ENCODE data around the gene GPR26. TPM values are rescaled to one million over a fixed set of nuclear protein-coding genes. Genes with fewer than 3 reads are reported as not detected.

Gene GPR26
- total RNA-seq (ENCODE audit: low replicate concordance), result under 0.01 TPM in 1 of 2 replicates, not detected in the other

- TF ChIP-seq, protein P1, sequence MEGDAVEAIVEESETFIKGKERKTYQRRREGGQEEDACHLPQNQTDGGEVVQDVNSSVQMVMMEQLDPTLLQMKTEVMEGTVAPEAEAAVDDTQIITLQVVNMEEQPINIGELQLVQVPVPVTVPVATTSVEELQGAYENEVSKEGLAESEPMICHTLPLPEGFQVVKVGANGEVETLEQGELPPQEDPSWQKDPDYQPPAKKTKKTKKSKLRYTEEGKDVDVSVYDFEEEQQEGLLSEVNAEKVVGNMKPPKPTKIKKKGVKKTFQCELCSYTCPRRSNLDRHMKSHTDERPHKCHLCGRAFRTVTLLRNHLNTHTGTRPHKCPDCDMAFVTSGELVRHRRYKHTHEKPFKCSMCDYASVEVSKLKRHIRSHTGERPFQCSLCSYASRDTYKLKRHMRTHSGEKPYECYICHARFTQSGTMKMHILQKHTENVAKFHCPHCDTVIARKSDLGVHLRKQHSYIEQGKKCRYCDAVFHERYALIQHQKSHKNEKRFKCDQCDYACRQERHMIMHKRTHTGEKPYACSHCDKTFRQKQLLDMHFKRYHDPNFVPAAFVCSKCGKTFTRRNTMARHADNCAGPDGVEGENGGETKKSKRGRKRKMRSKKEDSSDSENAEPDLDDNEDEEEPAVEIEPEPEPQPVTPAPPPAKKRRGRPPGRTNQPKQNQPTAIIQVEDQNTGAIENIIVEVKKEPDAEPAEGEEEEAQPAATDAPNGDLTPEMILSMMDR (IDR thresholded peaks at IDR 0.05; ENCODE audit: insufficient read depth, low read length), result no peak
- H3K4me3 ChIP-seq (ENCODE audit: low read depth, low read length), result no peak within 1 kb of the TSS
- DNase-seq (ENCODE audit: low read depth), result no peak
These were observed at the start of gene GPR26 for GRCh38 chr10:123666318-123667236. GPR26 (plus strand) TSS chr10:123666355; CDS start chr10:123666408, 53 bp downstream.

DNA sequence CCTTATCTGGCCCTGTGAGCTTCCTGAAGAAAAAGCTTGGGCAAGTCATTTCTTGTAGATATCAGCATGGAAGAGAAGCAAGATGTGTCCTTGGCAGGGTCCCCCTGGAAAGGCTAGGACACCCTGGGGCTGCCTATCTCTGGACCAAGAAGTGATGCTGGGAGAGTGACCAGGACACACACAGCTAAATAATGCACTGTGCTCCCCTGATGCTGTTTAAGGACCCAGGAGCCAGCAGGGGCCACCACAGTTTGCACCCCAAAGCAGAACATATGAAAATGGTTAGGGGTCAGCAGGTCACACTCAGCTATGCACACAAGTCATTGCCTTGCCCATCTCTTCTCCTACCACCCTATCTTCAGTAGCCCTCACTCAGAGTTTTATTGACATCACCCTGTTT lies 47.9 kb upstream of the GPR26 start:
- TF ChIP-seq, protein P1 (IDR thresholded peaks at IDR 0.05; ENCODE audit: insufficient read depth, low read length), result no peak

DNA sequence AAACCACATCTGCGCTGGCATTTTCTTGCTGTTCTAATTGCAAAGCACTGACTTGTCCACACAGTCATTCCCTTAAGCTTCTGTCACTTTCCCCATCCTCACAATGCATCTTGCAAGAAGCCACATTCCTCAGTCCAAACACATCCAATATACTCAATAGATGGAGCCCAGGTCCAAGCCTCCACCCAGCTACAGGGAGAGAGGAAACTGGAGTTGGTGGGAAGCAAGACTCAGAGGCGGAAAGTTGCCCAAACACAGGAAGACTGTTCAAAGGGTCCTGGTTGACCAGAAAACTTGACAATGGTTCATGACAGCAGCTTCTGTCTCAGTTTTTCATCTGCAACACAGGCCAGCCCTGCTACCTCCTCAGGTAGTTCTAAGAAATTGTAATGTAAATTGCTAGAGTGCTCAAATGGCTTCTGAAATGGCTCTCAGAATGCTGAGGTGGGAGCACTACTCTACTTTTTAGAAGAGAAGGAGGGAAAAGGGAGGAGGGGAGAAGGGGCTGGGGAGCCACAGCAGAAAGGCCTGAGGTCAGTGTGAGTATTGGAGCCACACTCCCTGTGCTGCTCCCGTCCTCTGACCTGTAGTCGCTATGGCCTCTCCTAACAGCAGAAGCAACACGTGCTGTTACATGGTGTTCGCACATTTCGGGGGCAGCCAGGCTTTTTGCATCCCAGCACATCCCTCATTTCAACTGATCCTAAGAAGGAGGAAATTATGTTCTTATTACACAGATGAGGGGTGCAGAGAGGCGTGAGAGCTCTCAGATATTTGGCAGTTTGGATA lies 46.9 kb upstream of the GPR26 start:
- TF ChIP-seq, protein P1 (IDR thresholded peaks at IDR 0.05; ENCODE audit: insufficient read depth, low read length), result no peak
- DNase-seq (ENCODE audit: low read depth), result no peak
- H3K4me3 ChIP-seq (ENCODE audit: low read depth, low read length), result no peak overlapping the region

More for the DNA sequence above, 47.9 kb upstream of the GPR26 start:
- no peak for DNase-seq (ENCODE audit: low read depth)
- H3K4me3 ChIP-seq (ENCODE audit: low read depth, low read length), result no peak overlapping the region

GRCh38 chr10:123620621-123621020 lies 45.5 kb upstream of the GPR26 start:
- no peak overlapping the region for H3K4me3 ChIP-seq (ENCODE audit: low read depth, low read length)
- TF ChIP-seq, protein P1 (IDR thresholded peaks at IDR 0.05; ENCODE audit: insufficient read depth, low read length), result no peak
- DNase-seq (ENCODE audit: low read depth), result no peak

DNA sequence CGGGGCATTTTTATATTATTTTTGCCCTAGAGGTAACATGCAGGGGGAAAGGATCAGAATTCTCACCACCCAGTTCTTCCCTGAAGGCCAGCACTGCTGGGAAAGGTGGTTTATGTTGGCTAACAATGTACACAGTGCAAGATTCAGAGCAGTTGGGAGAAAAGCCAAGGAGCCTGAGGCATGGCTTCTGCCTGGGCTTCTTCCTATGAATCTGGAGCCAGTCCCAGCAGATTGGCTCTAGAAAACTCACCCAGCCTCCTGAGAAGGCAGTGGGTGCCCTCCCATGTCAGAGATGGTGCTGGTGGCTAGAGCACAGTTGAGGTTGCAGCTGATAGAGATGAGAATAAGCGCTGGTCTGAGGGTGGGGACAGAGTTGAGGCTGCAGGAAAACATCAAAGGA lies 44.7 kb upstream of the GPR26 start:
- no peak overlapping the region for H3K4me3 ChIP-seq (ENCODE audit: low read depth, low read length)
- no peak for DNase-seq (ENCODE audit: low read depth)
- TF ChIP-seq, protein P1 (IDR thresholded peaks at IDR 0.05; ENCODE audit: insufficient read depth, low read length), result no peak

DNA sequence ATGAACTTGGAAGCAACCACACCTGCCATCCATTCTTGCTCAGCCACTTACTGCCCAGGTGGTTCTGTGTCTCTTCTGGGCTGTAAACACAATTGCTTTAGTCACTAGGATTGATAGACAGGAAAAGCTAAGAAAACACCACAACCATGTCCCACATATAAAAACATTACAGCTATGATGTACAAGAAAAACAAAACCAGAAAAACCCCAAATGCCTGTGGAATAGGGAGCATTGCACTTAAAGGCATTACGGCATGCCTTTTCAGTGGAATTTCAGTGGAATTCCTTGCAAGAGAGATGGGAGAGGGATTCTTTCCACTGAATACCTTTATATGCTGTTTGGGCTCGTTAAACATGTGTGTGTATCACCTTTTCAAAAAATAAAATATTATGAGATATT lies 44.2 kb upstream of the GPR26 start:
- TF ChIP-seq, protein P1 (IDR thresholded peaks at IDR 0.05; ENCODE audit: insufficient read depth, low read length), result no peak
- DNase-seq (ENCODE audit: low read depth), result no peak
- no peak overlapping the region for H3K4me3 ChIP-seq (ENCODE audit: low read depth, low read length)

Measured in fibroblast of the aortic adventitia (primary cell).